ENCODE measurements around the gene VSX1.

The VSX1 gene

GRCh38 chr20:25087186-25087929 lies 5.4 kb upstream of the VSX1 start:
- DNase-seq (ENCODE audit: low read depth, low spot score): no peak

- DNase-seq (ENCODE audit: low read depth, low spot score): no peak
Measured at GRCh38 chr20:25085756-25086495, 4.0 kb upstream of the VSX1 start.

- no peak for DNase-seq (ENCODE audit: low read depth, low spot score)
Measured at GRCh38 chr20:25084626-25085187, 2.8 kb upstream of the VSX1 start.

- no peak for DNase-seq (ENCODE audit: low read depth, low spot score)
Measured at GRCh38 chr20:25083773-25084625, 2.1 kb upstream of the VSX1 start.

- no peak for DNase-seq (ENCODE audit: low read depth, low spot score)
Measured at GRCh38 chr20:25083141-25083772, 1.3 kb upstream of the VSX1 start.

GRCh38 chr20:25082498-25082873 lies 545 bp upstream of the VSX1 start:
- DNase-seq (ENCODE audit: low read depth, low spot score): no peak

GRCh38 chr20:25081065-25081729 lies 744 bp downstream of the VSX1 start:
- DNase-seq (ENCODE audit: low read depth, low spot score): no peak

GRCh38 chr20:25079171-25079570 lies 2.8 kb downstream of the VSX1 start:
- no peak for DNase-seq (ENCODE audit: low read depth, low spot score)

- no peak for DNase-seq (ENCODE audit: low read depth, low spot score)
Measured at GRCh38 chr20:25078662-25079061, 3.3 kb downstream of the VSX1 start.

- no peak for DNase-seq (ENCODE audit: low read depth, low spot score)
Measured at GRCh38 chr20:25077610-25078169, 4.3 kb downstream of the VSX1 start.

- DNase-seq (ENCODE audit: low read depth, low spot score): no peak
Measured at GRCh38 chr20:25076731-25077609, 5.0 kb downstream of the VSX1 start.

- no peak for DNase-seq (ENCODE audit: low read depth, low spot score)
Measured at GRCh38 chr20:25076201-25076600, 5.7 kb downstream of the VSX1 start.

- DNase-seq (ENCODE audit: low read depth, low spot score): no peak
Measured at GRCh38 chr20:25073544-25073943, 8.4 kb downstream of the VSX1 start.

GRCh38 chr20:25072226-25072811 lies 9.6 kb downstream of the VSX1 start:
- DNase-seq (ENCODE audit: low read depth, low spot score): no peak

GRCh38 chr20:25071734-25072133 lies 10.2 kb downstream of the VSX1 start:
- no peak for DNase-seq (ENCODE audit: low read depth, low spot score)

GRCh38 chr20:25070821-25071473 lies 11.0 kb downstream of the VSX1 start:
- DNase-seq (ENCODE audit: low read depth, low spot score): no peak

- no peak for DNase-seq (ENCODE audit: low read depth, low spot score)
Measured at GRCh38 chr20:25067102-25067987, 14.6 kb downstream of the VSX1 start.

GRCh38 chr20:25066386-25066785 lies 15.6 kb downstream of the VSX1 start:
- no peak for DNase-seq (ENCODE audit: low read depth, low spot score)

Data from activated CD4-positive, CD25-positive, alpha-beta regulatory T cell treated with anti-CD3 and anti-CD28 coated beads, Interleukin-2, amount 50 U/mL, for 16 hours (primary cell).